HG03469 (cell line): Measurements from ENCODE around the gene TECR.
A peak's percentile ranks its signal among the peaks of the same experiment; 100 is the strongest.
"Not testable (repeated sequence)": the region's sequence is repeated elsewhere in the genome, so short reads cannot be mapped to it uniquely, and the experiment has no call there.

Source experiments
- ATAC-seq: cut with Tn5 transposase; IDR thresholded peaks from one replicate; pipeline ENCODE4 v1.9.1; 2021; ENCODE audit warnings: mild to moderate bottlenecking, moderate library complexity, moderate number of reproducible peaks; ENCODE audit not compliant: unreplicated experiment

TECR gene

DNA sequence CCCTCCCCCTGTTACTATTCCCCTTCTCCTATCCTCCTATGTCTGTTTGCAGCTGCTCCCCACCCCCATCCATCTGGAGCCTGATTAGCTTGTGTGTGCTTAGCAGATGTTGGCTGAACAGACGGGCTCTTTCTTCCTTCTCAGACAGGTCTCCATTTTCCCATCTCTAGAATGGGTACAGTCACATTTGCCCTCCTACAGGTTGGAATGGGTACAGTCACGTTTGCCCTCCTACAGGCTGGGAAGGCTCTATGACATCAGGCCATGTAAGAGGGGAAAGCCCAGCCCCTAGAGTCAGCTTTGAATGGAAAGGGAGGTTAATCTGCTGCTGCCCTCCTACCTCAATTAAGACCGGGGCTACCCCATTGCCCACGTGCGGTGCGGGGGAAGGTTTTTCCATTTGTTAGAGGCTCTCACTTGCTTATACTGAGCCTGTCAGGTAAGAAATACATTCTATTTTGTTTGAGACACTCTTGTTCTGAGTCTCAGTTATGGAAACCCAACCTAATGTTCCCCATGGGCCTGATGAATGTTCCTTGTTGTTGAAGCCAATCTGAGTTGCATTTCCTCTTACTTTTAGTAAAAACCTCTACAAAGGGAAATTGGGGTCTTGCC, 51.3 kb downstream of the TECR start:
- no peak for ATAC-seq

GRCh38 chr19:14582894-14583340, 53.5 kb downstream of the TECR start, which contains the start of gene CLEC17A:
Gene CLEC17A (plus strand): TSS chr19:14583084. CDS start chr19:14583161, 77 bp downstream.
- no peak for ATAC-seq

GRCh38 chr19:14584372-14584771, 55.0 kb downstream of the TECR start:
- not testable (repeated sequence) for ATAC-seq

DNA sequence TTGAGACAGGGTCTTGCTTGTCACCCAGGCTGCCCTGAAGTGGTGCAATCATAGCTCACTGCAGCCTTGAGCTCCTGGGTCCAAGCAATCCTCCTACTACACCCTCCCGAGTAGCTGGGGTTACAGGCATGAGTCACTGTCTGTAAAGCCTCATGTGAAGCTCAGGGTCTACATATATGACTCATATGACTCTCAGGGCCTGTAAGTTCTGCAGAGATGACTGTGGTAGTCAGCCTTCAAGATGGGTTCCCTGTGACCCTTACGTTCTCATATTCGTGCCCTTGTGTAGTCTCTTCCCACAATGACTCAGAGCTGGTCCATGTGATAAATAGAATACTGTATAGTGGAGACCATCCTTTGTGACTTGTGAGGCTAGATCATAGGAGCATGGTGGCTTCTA, 55.8 kb downstream of the TECR start:
- peak; percentile 43 for ATAC-seq

- ATAC-seq, result not testable (repeated sequence)
Measured at GRCh38 chr19:14589433-14589832, 60.0 kb downstream of the TECR start.

- no peak for ATAC-seq
Measured at GRCh38 chr19:14595558-14595957, 66.2 kb downstream of the TECR start.

DNA sequence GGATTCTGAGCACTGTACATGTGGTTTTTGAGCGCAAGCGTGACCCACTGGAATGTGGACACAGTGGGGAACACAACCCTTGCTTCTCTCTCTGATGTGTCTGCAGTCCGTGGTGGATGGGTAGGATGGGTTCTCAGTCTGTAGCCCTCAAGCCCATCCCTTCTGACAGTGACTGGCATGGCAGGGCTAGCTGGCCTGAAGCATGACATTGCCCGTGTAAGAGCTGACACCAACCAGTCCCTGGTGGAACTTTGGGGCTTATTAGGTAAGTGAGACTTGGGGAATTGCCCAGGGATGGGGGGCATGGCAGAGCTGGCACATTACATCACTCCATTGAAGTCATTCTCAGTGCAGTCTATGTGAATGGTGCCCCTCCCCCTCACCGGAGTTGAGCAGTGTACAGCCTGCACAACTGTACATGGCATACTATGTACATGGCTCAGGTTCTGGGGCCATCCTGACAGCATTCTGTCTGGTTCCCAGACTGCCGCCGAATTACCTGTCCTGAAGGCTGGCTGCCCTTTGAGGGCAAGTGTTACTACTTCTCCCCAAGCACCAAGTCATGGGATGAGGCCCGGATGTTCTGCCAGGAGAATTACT, 70.3 kb downstream of the TECR start:
- ATAC-seq, result no peak

- peak; percentile 61 for ATAC-seq
Measured at GRCh38 chr19:14603990-14604387, 74.6 kb downstream of the TECR start.

DNA sequence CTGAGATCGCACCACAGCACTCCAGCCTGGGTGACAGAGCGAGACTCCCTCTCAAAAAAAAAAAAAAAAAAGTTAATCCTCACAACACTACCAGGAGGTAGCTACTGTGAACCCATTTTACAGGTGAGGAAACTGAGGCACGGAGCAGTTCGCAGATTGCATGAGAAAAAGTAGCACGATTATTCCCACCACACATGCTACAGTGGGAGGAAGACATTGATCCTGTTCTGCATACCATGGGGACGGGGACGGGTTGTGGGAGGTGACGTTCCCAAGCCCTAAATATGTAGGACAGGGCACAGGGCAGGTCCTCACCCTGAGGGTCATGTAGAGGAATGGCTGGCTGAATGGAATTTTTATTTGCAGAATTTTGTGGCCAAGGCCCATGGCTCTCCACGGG, 77.2 kb downstream of the TECR start:
- ATAC-seq, result no peak

GRCh38 chr19:14611051-14611450, 81.7 kb downstream of the TECR start:
- no peak for ATAC-seq

GRCh38 chr19:14612242-14612641, 82.8 kb downstream of the TECR start:
- ATAC-seq, result not testable (repeated sequence)

- ATAC-seq, result no peak
Measured at GRCh38 chr19:14612657-14613056, 83.3 kb downstream of the TECR start.

DNA sequence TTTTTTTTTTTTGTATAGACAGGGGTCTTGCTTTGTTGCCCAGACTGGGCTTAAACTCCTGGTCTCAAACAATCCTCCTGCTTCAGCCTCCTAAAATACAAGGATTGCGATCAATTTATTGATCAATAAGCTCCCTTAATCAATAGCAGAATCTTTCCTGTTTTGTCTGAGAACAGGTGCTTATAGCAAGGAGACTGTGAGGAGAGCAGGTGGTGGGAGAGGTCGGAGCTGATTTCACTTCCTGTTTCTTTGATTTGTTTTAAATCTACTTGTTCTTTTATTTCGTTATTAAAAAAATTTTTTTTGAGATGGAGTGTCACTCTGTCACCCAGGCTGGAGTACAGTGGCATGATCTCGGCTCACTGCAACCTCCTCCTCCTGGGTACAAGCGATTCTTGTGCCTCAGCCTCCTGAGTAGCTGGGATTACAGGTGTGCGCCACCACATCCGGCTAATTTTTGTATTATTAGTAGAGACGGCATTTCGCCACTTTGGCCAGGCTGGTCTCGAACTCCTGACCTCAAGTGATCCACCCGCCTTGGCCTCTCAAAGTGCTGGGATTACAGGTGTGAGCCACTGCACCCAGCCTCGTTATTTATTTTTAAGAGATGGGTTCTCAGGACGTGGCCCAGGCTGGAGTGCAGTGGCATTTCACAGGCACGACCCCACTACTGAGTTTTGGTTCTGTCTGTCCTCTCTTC, 84.2 kb downstream of the TECR start:
- not testable (repeated sequence) for ATAC-seq

GRCh38 chr19:14614099-14614412, 84.7 kb downstream of the TECR start:
- no peak for ATAC-seq
